ENCODE measurements around the gene CCL2. TPM values are rescaled to one million over a fixed set of nuclear protein-coding genes. Genes with fewer than 3 reads are reported as not detected.

Gene CCL2
- total RNA-seq, 1 experiment from 2014 or later, result 3.9 TPM

GRCh38 chr17:34302636-34303035, 47.6 kb downstream of the CCL2 start:
- POLR2A ChIA-PET (ENCODE audit: low non-redundant PET), result no interaction called here
- Histone ChIP-seq H3K4me3 (ENCODE audit: low read depth, low read length, poor library complexity, severe bottlenecking) (no peak overlapping the region), H3K27me3 (replicated peaks; ENCODE audit: insufficient read depth, low read depth, low read length, poor library complexity) (no peaks in the 10 kb centered on the region), H3K36me3 (ENCODE audit: insufficient read depth, low read length, poor library complexity, severe bottlenecking) (no peaks in the 10 kb centered on the region), H3K4me1 (ENCODE audit: insufficient read depth, low read length, poor library complexity, severe bottlenecking) (no peaks in the 10 kb centered on the region), H3K27ac (ENCODE audit: low read depth, low read length, poor library complexity, severe bottlenecking) (no peak overlapping the region), H3K9me3 (ENCODE audit: low read depth, low read length, poor library complexity, severe bottlenecking) (no peaks in the 10 kb centered on the region)
- no peak for DNase-seq (ENCODE audit: low spot score)
- CTCF ChIA-PET, result no interaction called here
- TF ChIP-seq EZH2 (IDR thresholded peaks at IDR 0.05; ENCODE audit: borderline replicate concordance, low read depth, low read length, poor library complexity, severe bottlenecking) (no peak), CTCF (conservative IDR thresholded peaks at IDR 0.05; ENCODE audit: low read depth, low read length) (no peak)
- intact Hi-C loops (cut with micrococcal nuclease; ENCODE audit: unreplicated experiment), result no loop called here
- no TSS peak for BruUV-seq (replicated peaks)

GRCh38 chr17:34303606-34304005, 48.5 kb downstream of the CCL2 start:
- ChIA-PET POLR2A (ENCODE audit: low non-redundant PET) (no interaction called here), CTCF (no interaction called here)
- Histone ChIP-seq H3K4me1 (ENCODE audit: insufficient read depth, low read length, poor library complexity, severe bottlenecking) (no peaks in the 10 kb centered on the region), H3K9me3 (ENCODE audit: low read depth, low read length, poor library complexity, severe bottlenecking) (no peaks in the 10 kb centered on the region), H3K27ac (ENCODE audit: low read depth, low read length, poor library complexity, severe bottlenecking) (no peak overlapping the region), H3K4me3 (ENCODE audit: low read depth, low read length, poor library complexity, severe bottlenecking) (no peak overlapping the region), H3K36me3 (ENCODE audit: insufficient read depth, low read length, poor library complexity, severe bottlenecking) (no peaks in the 10 kb centered on the region), H3K27me3 (replicated peaks; ENCODE audit: insufficient read depth, low read depth, low read length, poor library complexity) (no peaks in the 10 kb centered on the region)
- intact Hi-C loops (cut with micrococcal nuclease; ENCODE audit: unreplicated experiment), result no loop called here
- no TSS peak for BruUV-seq (replicated peaks)
- no peak for DNase-seq (ENCODE audit: low spot score)
- TF ChIP-seq EZH2 (IDR thresholded peaks at IDR 0.05; ENCODE audit: borderline replicate concordance, low read depth, low read length, poor library complexity, severe bottlenecking), result no peak
- TF ChIP-seq CTCF (conservative IDR thresholded peaks at IDR 0.05; ENCODE audit: low read depth, low read length), result no peak

GRCh38 chr17:34305061-34305460, 50.0 kb downstream of the CCL2 start:
- CTCF ChIA-PET, result no interaction called here
- POLR2A ChIA-PET (ENCODE audit: low non-redundant PET), result no interaction called here
- Histone ChIP-seq H3K4me1 (ENCODE audit: insufficient read depth, low read length, poor library complexity, severe bottlenecking) (no peaks in the 10 kb centered on the region), H3K27me3 (replicated peaks; ENCODE audit: insufficient read depth, low read depth, low read length, poor library complexity) (no peaks in the 10 kb centered on the region), H3K4me3 (ENCODE audit: low read depth, low read length, poor library complexity, severe bottlenecking) (no peak overlapping the region), H3K9me3 (ENCODE audit: low read depth, low read length, poor library complexity, severe bottlenecking) (no peaks in the 10 kb centered on the region), H3K27ac (ENCODE audit: low read depth, low read length, poor library complexity, severe bottlenecking) (no peak overlapping the region), H3K36me3 (ENCODE audit: insufficient read depth, low read length, poor library complexity, severe bottlenecking) (no peaks in the 10 kb centered on the region)
- TF ChIP-seq CTCF (conservative IDR thresholded peaks at IDR 0.05; ENCODE audit: low read depth, low read length) (no peak), EZH2 (IDR thresholded peaks at IDR 0.05; ENCODE audit: borderline replicate concordance, low read depth, low read length, poor library complexity, severe bottlenecking) (no peak)
- DNase-seq (ENCODE audit: low spot score), result no peak
- intact Hi-C loops (cut with micrococcal nuclease; ENCODE audit: unreplicated experiment), result no loop called here
- no TSS peak for BruUV-seq (replicated peaks)
